IMR-90 (cell line): ENCODE measurements around the gene THRAP3. TPM values are rescaled to one million over a fixed set of nuclear protein-coding genes. Genes with fewer than 3 reads are reported as not detected.

Source experiments
- ATAC-seq: fragments of 200-7000 bp; cut with Tn5 transposase; 2 replicates; pipeline ENCODE4 v1.9.1; 2020; ENCODE audit warnings: low read depth, mild to moderate bottlenecking, moderate library complexity
- BruUV-seq: library from RNA; stranded (reverse); fragments of 400-500 nt; replicated peaks from 2 replicates; lab custom pipeline; 2021; lab: Mats Ljungman, UMichigan
- CTCF ChIA-PET: fragments of 300-600 bp; formaldehyde crosslinking; extraction: SDS; loops from one replicate; lab custom pipeline; 2021; ENCODE audit warnings: antibody characterized with exemption; lab: Yijun Ruan, JAX
- POLR2A ChIA-PET: fragments of 300-600 bp; sonication (Branson Sonifier 250); formaldehyde crosslinking; loops from one replicate; lab custom pipeline; 2022; ENCODE audit warnings: antibody characterized with exemption; ENCODE audit not compliant: unreplicated experiment; lab: Charles Lee
- DNase-seq: peaks from one replicate; pipeline ENCODE4 v3.0.0; 2013
- H2AFZ ChIP-seq: replicated peaks from 2 replicates; pipeline ENCODE3; 2013; ENCODE audit warnings: low read length, mild to moderate bottlenecking; ENCODE audit not compliant: poor library complexity
- H2AK5ac ChIP-seq: 2 replicates; pipeline ENCODE4 v1.6.1; 2013; ENCODE audit warnings: low read depth, low read length, inconsistent platforms
- H2AK9ac ChIP-seq: replicated peaks from 2 replicates; pipeline ENCODE3; 2013; ENCODE audit warnings: mild to moderate bottlenecking, low read depth, low read length, moderate library complexity; ENCODE audit not compliant: poor library complexity
- H2BK120ac ChIP-seq: 2 replicates; pipeline ENCODE4 v1.6.1; 2013; ENCODE audit warnings: low read depth, low read length, inconsistent platforms
- H2BK15ac ChIP-seq: 3 replicates; pipeline ENCODE4 v1.6.1; 2013; ENCODE audit warnings: low read depth, low read length, inconsistent platforms
- H2BK20ac ChIP-seq: 2 replicates; pipeline ENCODE4 v1.6.1; 2013; ENCODE audit warnings: low read depth, mild to moderate bottlenecking, inconsistent platforms, low read length, moderate library complexity
- H2BK5ac ChIP-seq: 2 replicates; pipeline ENCODE4 v1.6.1; 2013; ENCODE audit warnings: mild to moderate bottlenecking, low read depth, low read length, inconsistent platforms; ENCODE audit not compliant: poor library complexity, severe bottlenecking
- H3K14ac ChIP-seq: replicated peaks from 2 replicates; pipeline ENCODE4 v1.6.1; 2013; ENCODE audit warnings: low read depth, low read length, inconsistent platforms
- H3K18ac ChIP-seq: 2 replicates; pipeline ENCODE4 v1.6.1; 2013; ENCODE audit warnings: low read depth, low read length, control low read depth
- H3K23ac ChIP-seq: 2 replicates; pipeline ENCODE4 v1.6.1; 2013; ENCODE audit warnings: low read depth, low read length, inconsistent platforms
- H3K27ac ChIP-seq: 2 replicates; pipeline ENCODE4 v1.5.1; 2013; ENCODE audit warnings: mild to moderate bottlenecking, control low read depth, low read length; ENCODE audit not compliant: insufficient read depth
- H3K27me3 ChIP-seq: 2 replicates; pipeline ENCODE4 v1.6.1; 2013; ENCODE audit warnings: low read length; ENCODE audit not compliant: control insufficient read depth, insufficient read depth
- H3K36me3 ChIP-seq: 2 replicates; pipeline ENCODE4 v1.6.1; 2013; ENCODE audit warnings: low read length, mixed read lengths; ENCODE audit not compliant: control insufficient read depth, insufficient read depth
- H3K4ac ChIP-seq: 2 replicates; pipeline ENCODE4 v1.6.1; 2013; ENCODE audit warnings: low read depth, low read length, inconsistent platforms
- H3K4me1 ChIP-seq: 2 replicates; pipeline ENCODE4 v1.6.1; 2013; ENCODE audit warnings: low read length, mixed read lengths; ENCODE audit not compliant: control insufficient read depth, insufficient read depth
- H3K4me2 ChIP-seq: 2 replicates; pipeline ENCODE4 v1.6.1; 2013; ENCODE audit warnings: low read depth, mild to moderate bottlenecking, control low read depth, low read length, moderate library complexity
- H3K4me3 ChIP-seq: 2 replicates; pipeline ENCODE4 v1.5.1; 2013; ENCODE audit warnings: low read depth, mild to moderate bottlenecking, control low read depth, low read length, moderate library complexity; ENCODE audit not compliant: insufficient read depth
- H3K56ac ChIP-seq: 2 replicates; pipeline ENCODE4 v1.6.1; 2013; ENCODE audit warnings: low read length, inconsistent platforms; ENCODE audit not compliant: insufficient read depth; ENCODE audit errors: extremely low read depth
- H3K79me1 ChIP-seq, 2 experiments: 2 replicates each; pipeline ENCODE4 v1.6.1; 2013; ENCODE audit warnings: low read length in 2 of 2, inconsistent platforms in 1 of 2, low read depth in 1 of 2
- H3K9ac ChIP-seq: 2 replicates; pipeline ENCODE4 v1.6.1; 2013; ENCODE audit warnings: low read depth, low read length, control low read depth
- H3K9me1 ChIP-seq: 2 replicates; pipeline ENCODE4 v1.6.1; 2013; ENCODE audit warnings: low read length, inconsistent platforms; ENCODE audit not compliant: insufficient read depth
- H3K9me3 ChIP-seq: 2 replicates; pipeline ENCODE4 v1.6.1; 2013; ENCODE audit warnings: low read length; ENCODE audit not compliant: control insufficient read depth, insufficient read depth
- H4K20me1 ChIP-seq: 2 replicates; pipeline ENCODE4 v1.6.1; 2013; ENCODE audit warnings: low read length, inconsistent platforms; ENCODE audit not compliant: insufficient read depth
- H4K5ac ChIP-seq: 2 replicates; pipeline ENCODE4 v1.6.1; 2013; ENCODE audit warnings: mild to moderate bottlenecking, low read depth, low read length, control low read depth
- H4K8ac ChIP-seq, 2 experiments: 2 replicates each; pipeline ENCODE4 v1.6.1; 2013; ENCODE audit warnings: low read depth in 2 of 2, low read length in 2 of 2, control low read depth in 1 of 2, inconsistent platforms in 1 of 2
- H4K91ac ChIP-seq: 2 replicates; pipeline ENCODE4 v1.6.1; 2013; ENCODE audit warnings: low read depth, low read length, inconsistent platforms; ENCODE audit not compliant: insufficient read depth
- BHLHE40 ChIP-seq: fragments of 150-350 bp; IDR thresholded peaks from 2 replicates; pipeline ENCODE4 v1.6.1; 2016; ENCODE audit warnings: mild to moderate bottlenecking, low read depth, low read length
- CEBPB ChIP-seq: IDR thresholded peaks from 2 replicates; pipeline ENCODE4 v1.6.1; 2012; ENCODE audit warnings: low read depth, low read length, improper control_type of control experiment
- CHD1 ChIP-seq: IDR thresholded peaks from 2 replicates; pipeline ENCODE4 v1.6.1; 2012; ENCODE audit warnings: low read depth, low read length, improper control_type of control experiment
- CTCF ChIP-seq: conservative IDR thresholded peaks from 2 replicates; pipeline ENCODE4 v1.5.1; 2012; ENCODE audit warnings: mild to moderate bottlenecking, low read depth, low read length, improper control_type of control experiment
- ELK1 ChIP-seq: fragments of 150-350 bp; IDR thresholded peaks from 2 replicates; pipeline ENCODE4 v1.6.1; 2016; ENCODE audit warnings: low read depth, mild to moderate bottlenecking, low read length, moderate library complexity, borderline replicate concordance
- FOS ChIP-seq: fragments of 150-350 bp; IDR thresholded peaks from 2 replicates; pipeline ENCODE4 v1.6.1; 2016; ENCODE audit warnings: low read depth, low read length
- MAFK ChIP-seq: IDR thresholded peaks from 2 replicates; pipeline ENCODE4 v1.6.1; 2012; ENCODE audit warnings: low read depth, low read length, improper control_type of control experiment
- MAZ ChIP-seq: IDR thresholded peaks from 2 replicates; pipeline ENCODE4 v1.6.1; 2012; ENCODE audit warnings: low read depth, mild to moderate bottlenecking, low read length, improper control_type of control experiment, moderate library complexity, borderline replicate concordance
- MXI1 ChIP-seq: IDR thresholded peaks from 2 replicates; pipeline ENCODE4 v1.6.1; 2012; ENCODE audit warnings: low read depth, mild to moderate bottlenecking, low read length, moderate library complexity, borderline replicate concordance
- NFE2L2 ChIP-seq: fragments of 150-350 bp; IDR thresholded peaks from 2 replicates; pipeline ENCODE4 v1.6.1; 2016; ENCODE audit warnings: low read depth, mild to moderate bottlenecking, low read length
- POLR2A ChIP-seq: IDR thresholded peaks from 2 replicates; pipeline ENCODE4 v1.6.1; 2012; ENCODE audit warnings: mild to moderate bottlenecking, low read depth, low read length
- RAD21 ChIP-seq: IDR thresholded peaks from 2 replicates; pipeline ENCODE4 v1.6.1; 2012; ENCODE audit warnings: low read length, improper control_type of control experiment
- RCOR1 ChIP-seq: IDR thresholded peaks from 2 replicates; pipeline ENCODE4 v1.6.1; 2012; ENCODE audit warnings: mild to moderate bottlenecking, low read length, improper control_type of control experiment; ENCODE audit not compliant: insufficient replicate concordance
- RFX5 ChIP-seq: IDR thresholded peaks from 2 replicates; pipeline ENCODE4 v1.8.0; 2012; ENCODE audit warnings: low read depth, mild to moderate bottlenecking, low read length, moderate library complexity
- SMC3 ChIP-seq: fragments of 150-350 bp; IDR thresholded peaks from 2 replicates; pipeline ENCODE4 v1.6.1; 2016; ENCODE audit warnings: low read depth, mild to moderate bottlenecking, antibody characterized with exemption, low read length, moderate library complexity
- USF2 ChIP-seq: fragments of 150-350 bp; IDR thresholded peaks from 2 replicates; pipeline ENCODE4 v1.6.1; 2017; ENCODE audit warnings: mild to moderate bottlenecking, antibody characterized with exemption, low read length, low read depth
- WGBS, 2 experiments: methylation state at CpG; one replicate each; pipeline versions ENCODE4 v1.1.5 to v1.1.7; 2013; ENCODE audit warnings: missing lambda C conversion rate in 2 of 2; ENCODE audit not compliant: insufficient read length in 1 of 2; ENCODE audit errors: extremely low coverage in 2 of 2; 5-methylcytosine and 5-hydroxymethylcytosine counted together
- dilution Hi-C: fragments of 300-500 bp; cut with HindIII; formaldehyde crosslinking; loops from one replicate; pipeline ENCODE4 v1.14.3; 2018; ENCODE audit warnings: low sequenced_read_pairs; ENCODE audit not compliant: unreplicated experiment
- in situ Hi-C: fragments of 300-500 bp; cut with MboI; formaldehyde crosslinking; loops from 3 replicates; pipeline ENCODE4 v1.14.3; 2019; ENCODE audit warnings: low sequenced_read_pairs, inconsistent platforms, mixed read lengths
- intact Hi-C: fragments of 100-400 bp; cut with micrococcal nuclease; formaldehyde crosslinking; loops from 2 replicates; pipeline ENCODE4 v1.10.0; 2022
- polyA plus RNA-seq, 3 experiments: library from polyadenylated mRNA; depleted of rRNA; stranded (reverse); fragments of >200 nt; gene quantifications; 2 replicates each; pipeline ENCODE4 v1.2.3, GENCODE V29; 2012; ENCODE audit warnings: low replicate concordance in 1 of 3
- total RNA-seq: library from RNA; depleted of rRNA; stranded (reverse); fragments of >200 nt; gene quantifications from 2 replicates; pipeline ENCODE4 v1.2.3, GENCODE V29; 2012

Gene THRAP3
- total and polyA plus RNA-seq, 2 of the 4 experiments (the other 2 are of a cell fraction), result 60.6 to 66.5 TPM

GRCh38 chr1:36174713-36175112 lies 49.5 kb upstream of the THRAP3 start:
- no peak overlapping the region for H2BK20ac ChIP-seq
- no peak overlapping the region for H4K5ac ChIP-seq
- H2AFZ ChIP-seq, result no peak overlapping the region
- no peak overlapping the region for H3K56ac ChIP-seq
- peaks cover 6% of the 10 kb centered on the region for H3K4me1 ChIP-seq
- no peak overlapping the region for H2BK15ac ChIP-seq
- BruUV-seq, result no TSS peak
- H3K79me1 ChIP-seq, result peaks cover 50 to 78% of the 10 kb centered on the region in 2 experiments
- no peak overlapping the region for H4K91ac ChIP-seq
- CTCF ChIA-PET, result no interaction called here
- no peak overlapping the region for H2BK120ac ChIP-seq
- POLR2A ChIA-PET, result no interaction called here
- H2BK5ac ChIP-seq, result no peak overlapping the region
- in situ Hi-C loops (no loop called here), intact Hi-C loops (no loop called here), dilution Hi-C loops (no loop called here)
- H4K20me1 ChIP-seq, result peaks cover 71% of the 10 kb centered on the region
- TF ChIP-seq RCOR1 (no peak), POLR2A (no peak), FOS (no peak), BHLHE40 (no peak), MAZ (no peak), RAD21 (no peak), CEBPB (no peak), RFX5 (no peak), SMC3 (no peak), CTCF (no peak), MAFK (no peak), NFE2L2 (no peak), ELK1 (no peak), MXI1 (no peak), CHD1 (no peak), USF2 (no peak)
- ATAC-seq (no peak), DNase-seq (no peak)
- no peak overlapping the region for H3K27ac ChIP-seq
- H2AK9ac ChIP-seq, result peak overlapping the region; percentile 57
- 60% methylated on average over 1 of the region's 11 CpGs; no CpG with 5 or more reads in 1 of the 2 experiments for WGBS, 2 experiments
- peaks cover 9% of the 10 kb centered on the region for H3K9me1 ChIP-seq
- no peak overlapping the region for H3K14ac ChIP-seq
- H3K9ac ChIP-seq, result no peak overlapping the region
- no peaks in the 10 kb centered on the region for H3K27me3 ChIP-seq
- H3K18ac ChIP-seq, result no peak overlapping the region
- H3K4ac ChIP-seq, result no peak overlapping the region
- no peaks in the 10 kb centered on the region for H3K9me3 ChIP-seq
- H3K23ac ChIP-seq, result no peak overlapping the region
- H3K4me3 ChIP-seq, result no peak overlapping the region
- no peak overlapping the region for H4K8ac ChIP-seq
- no peak overlapping the region for H3K4me2 ChIP-seq
- peaks cover 86% of the 10 kb centered on the region for H3K36me3 ChIP-seq
- no peak overlapping the region for H2AK5ac ChIP-seq
